Fibroblast of skin of right biceps (primary cell): ENCODE data around the gene DISP3.

Experiments
- DNase-seq: peaks from one replicate; pipeline ENCODE4 v3.0.0-alpha.2; 2013

DISP3 gene

GRCh38 chr1:11518016-11518701, 39.2 kb downstream of the DISP3 start:
- no peak for DNase-seq

GRCh38 chr1:11518791-11519628, 40.1 kb downstream of the DISP3 start:
- no peak for DNase-seq

GRCh38 chr1:11519629-11520031, 40.7 kb downstream of the DISP3 start:
- no peak for DNase-seq

- DNase-seq: no peak
These were observed 41.7 kb downstream of the DISP3 start for GRCh38 chr1:11520531-11521233.

GRCh38 chr1:11521582-11522399, 42.8 kb downstream of the DISP3 start:
- no peak for DNase-seq

- no peak for DNase-seq
These were observed 43.7 kb downstream of the DISP3 start for GRCh38 chr1:11522400-11523235.

- no peak for DNase-seq
These were observed 44.3 kb downstream of the DISP3 start for GRCh38 chr1:11523261-11523660.

- no peak for DNase-seq
These were observed 45.0 kb downstream of the DISP3 start for GRCh38 chr1:11523746-11524464.

GRCh38 chr1:11524465-11525150, 45.7 kb downstream of the DISP3 start:
- no peak for DNase-seq

GRCh38 chr1:11525151-11525505, 46.2 kb downstream of the DISP3 start:
- DNase-seq: no peak

- DNase-seq: no peak
These were observed 46.6 kb downstream of the DISP3 start for GRCh38 chr1:11525516-11525915.

- DNase-seq: no peak
These were observed 47.3 kb downstream of the DISP3 start for GRCh38 chr1:11526071-11526895.

- no peak for DNase-seq
These were observed 48.8 kb downstream of the DISP3 start for GRCh38 chr1:11527541-11528452.

- no peak for DNase-seq
These were observed 49.8 kb downstream of the DISP3 start for GRCh38 chr1:11528611-11529261.

GRCh38 chr1:11529330-11529729, 50.4 kb downstream of the DISP3 start:
- no peak for DNase-seq

GRCh38 chr1:11529763-11530730, 51.1 kb downstream of the DISP3 start:
- DNase-seq: no peak
